GM21526 (cell line): ENCODE data around the gene JTB.
A peak's percentile ranks its signal among the peaks of the same experiment; 100 is the strongest.
"Not testable (repeated sequence)": the region's sequence is repeated elsewhere in the genome, so short reads cannot be mapped to it uniquely, and the experiment has no call there.

Experiments used
- ATAC-seq: cut with Tn5 transposase; IDR thresholded peaks from one replicate; pipeline ENCODE4 v1.9.1; 2021; ENCODE audit warnings: moderate library complexity; ENCODE audit not compliant: unreplicated experiment, low FRiP score

The JTB gene

DNA sequence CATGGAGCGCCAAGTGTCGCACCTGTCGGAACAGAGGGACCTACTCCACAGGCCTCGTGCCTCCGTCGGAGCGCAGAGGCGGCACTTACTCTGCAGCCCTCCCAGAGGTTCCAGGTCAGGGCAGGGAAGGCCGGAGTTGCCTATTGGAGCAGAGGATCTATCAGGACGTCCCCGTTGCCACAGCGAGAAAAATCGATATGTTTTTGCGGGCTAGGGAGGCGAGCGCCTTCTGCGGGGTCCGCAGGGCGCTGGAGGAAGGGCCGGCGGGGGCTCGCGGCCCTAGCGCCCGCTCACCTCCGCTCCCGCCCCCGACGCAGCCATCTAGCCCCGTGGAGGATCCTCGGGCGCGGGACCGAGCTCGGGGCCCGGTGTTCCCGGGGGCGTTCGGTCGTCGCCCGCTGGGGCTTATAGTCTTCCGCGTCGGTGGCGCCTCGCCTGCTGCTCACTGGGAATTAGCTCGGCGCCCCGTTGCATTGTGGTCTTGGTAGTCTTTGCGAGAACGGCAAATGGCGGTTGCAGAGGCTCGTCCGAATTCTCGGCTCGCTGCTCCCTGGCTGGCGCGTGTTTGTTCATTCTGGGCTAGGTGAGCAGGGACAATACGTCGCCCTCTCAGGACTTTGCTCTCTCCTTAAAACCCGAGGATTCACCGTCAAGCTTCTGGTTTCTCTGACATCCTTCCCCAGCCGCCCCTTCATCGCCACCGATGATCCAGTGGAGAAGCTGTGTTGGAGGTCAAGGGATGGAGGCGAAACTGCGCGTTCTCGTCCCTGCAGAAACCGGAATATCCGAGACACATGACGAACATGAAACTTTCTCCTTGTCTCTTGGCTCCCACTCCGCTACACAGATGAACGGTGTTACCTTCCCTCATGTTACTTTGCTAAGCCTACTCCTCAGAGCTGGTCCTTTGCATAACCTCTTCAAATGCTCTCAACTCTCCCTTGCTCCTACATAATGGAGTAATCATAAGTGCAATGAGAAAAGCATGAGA lies at the start of gene JTB:
JTB (minus strand) TSS at position 425 of the 991 bp plus-strand sequence; CDS start at position 3, 422 bp downstream.
- peak; percentile 66 for ATAC-seq

DNA sequence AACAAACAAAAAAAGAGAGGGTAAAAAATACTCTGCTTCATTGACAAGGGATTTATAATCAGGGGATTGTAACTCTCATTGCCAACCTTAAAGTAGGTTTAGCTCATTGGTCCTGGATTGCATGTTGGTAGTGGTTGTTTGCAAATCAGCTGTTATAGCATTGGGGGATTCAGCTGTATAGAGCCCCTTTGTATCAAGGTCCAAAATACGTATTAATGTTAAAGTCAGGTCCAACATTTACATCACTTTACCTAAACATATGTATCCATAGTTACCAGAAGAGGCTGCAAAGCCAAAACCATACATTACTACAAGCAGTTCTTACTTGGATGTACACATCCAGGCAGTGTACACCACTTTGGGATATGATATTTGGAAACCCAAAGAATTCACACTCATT lies 42.5 kb upstream of the JTB start:
- ATAC-seq, result no peak

- no peak for ATAC-seq
Measured at GRCh38 chr1:154019269-154019668, 41.8 kb upstream of the JTB start.

GRCh38 chr1:154014154-154014907 lies 36.9 kb upstream of the JTB start:
- ATAC-seq, result no peak

- ATAC-seq, result not testable (repeated sequence)
Measured at GRCh38 chr1:154012543-154012942, 35.1 kb upstream of the JTB start.

DNA sequence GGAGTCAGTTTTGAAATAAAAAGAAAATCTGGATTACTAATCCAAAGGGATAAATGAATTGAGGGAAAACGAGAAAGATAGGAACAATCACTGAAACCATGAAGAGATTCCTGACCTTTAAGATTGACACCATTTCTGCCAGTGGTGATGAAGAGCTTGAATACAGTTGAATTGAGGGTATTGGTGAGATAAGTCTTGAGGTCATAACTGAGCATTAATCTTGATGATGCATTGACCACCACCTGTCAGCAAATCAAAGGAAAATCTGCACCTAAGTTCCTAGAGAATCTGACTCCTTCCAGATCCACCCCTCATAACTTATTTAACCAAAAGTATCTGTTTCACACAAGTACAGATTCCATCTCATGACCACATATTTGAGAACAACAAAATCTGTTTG lies 34.7 kb upstream of the JTB start:
- ATAC-seq, result no peak

- ATAC-seq, result no peak
Measured at GRCh38 chr1:154006136-154006535, 28.7 kb upstream of the JTB start.

- ATAC-seq, result no peak
Measured at GRCh38 chr1:154000420-154000819, 22.9 kb upstream of the JTB start.

DNA sequence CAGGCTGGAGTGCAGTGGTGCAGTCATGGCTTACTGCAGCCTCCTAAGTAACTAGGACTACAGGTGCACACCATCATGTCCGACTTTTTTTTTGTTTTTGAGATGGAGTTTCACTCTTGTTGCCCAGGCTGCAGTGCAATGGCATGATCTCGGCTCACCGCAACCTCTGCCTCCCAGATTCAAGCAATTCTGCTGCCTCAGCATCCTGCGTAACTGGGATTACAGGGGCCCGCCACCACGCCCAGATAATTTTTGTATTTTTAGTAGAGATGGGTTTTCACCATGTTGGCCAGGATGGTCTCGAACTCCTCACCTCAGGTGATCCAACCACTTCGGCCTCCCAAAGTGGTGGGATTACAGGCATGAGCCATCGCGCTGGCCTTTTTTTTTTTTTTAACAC lies 19.4 kb upstream of the JTB start:
- ATAC-seq, result not testable (repeated sequence)

- ATAC-seq, result no peak
Measured at GRCh38 chr1:153995640-153996039, 18.2 kb upstream of the JTB start.

GRCh38 chr1:153995202-153995601 lies 17.7 kb upstream of the JTB start:
- ATAC-seq, result no peak

DNA sequence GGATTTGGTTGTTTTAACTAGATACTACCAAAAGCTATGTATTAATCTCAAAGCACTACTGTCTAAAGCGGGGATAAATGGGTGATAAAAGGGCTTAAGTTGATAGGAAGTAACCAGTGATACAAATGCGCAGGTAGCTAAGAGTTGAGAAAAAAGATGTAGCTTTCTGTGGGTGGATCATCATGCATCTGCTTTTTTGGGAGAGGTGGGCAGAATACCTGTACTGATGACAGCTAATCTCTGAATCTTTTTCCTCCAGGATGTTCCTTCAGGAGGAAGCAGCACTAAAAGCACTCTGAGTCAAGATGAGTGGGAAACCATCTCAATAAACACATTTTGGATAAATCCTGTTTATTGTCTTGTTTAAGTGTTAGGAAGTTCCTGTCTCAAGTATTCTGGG lies 14.3 kb upstream of the JTB start:
- no peak for ATAC-seq

DNA sequence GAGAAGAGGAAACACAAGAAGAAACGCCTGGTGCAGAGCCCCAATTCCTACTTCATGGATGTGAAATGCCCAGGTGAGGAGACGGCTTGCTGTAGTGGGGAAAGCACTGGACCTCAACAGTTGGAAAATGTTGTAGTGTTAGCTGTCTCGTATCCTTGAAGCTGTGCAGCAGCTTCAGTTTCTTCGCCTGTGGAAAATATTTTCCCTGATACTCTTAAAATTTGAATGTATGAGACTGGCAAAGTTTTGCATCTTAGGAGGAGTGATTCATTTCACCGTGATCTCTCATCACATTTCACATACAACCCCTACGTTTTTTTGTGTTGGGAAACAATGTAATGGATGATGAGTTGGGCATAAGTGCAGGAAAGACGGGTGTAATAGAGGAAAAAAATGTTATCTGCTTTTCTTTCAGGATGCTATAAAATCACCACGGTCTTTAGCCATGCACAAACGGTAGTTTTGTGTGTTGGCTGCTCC lies 13.7 kb upstream of the JTB start:
- no peak for ATAC-seq

GRCh38 chr1:153990468-153991150 lies 13.1 kb upstream of the JTB start, which contains the start of gene RPS27:
RPS27 (plus strand) TSS chr1:153990762; CDS start chr1:153990797, 35 bp downstream.
- peak; percentile 62 for ATAC-seq

DNA sequence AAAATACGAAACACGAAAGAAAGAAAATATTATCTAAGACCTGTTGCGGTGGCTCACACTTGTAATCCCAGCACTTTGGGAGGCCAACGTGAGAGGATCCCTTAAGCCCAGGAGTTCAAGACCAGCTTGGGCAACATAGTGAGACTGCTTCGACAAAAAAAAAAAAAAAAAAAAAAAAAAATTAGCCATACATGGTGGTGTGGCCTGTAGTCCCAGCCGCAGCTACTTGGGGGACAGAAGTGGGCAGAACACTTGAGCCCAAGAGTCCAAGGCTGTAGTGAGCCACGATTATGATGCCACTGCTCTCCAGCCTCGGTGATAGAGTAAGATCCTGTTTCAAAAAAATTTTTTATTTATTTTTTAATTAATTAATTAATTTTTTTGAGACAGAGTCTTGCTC lies 10.1 kb upstream of the JTB start:
- ATAC-seq, result no peak

DNA sequence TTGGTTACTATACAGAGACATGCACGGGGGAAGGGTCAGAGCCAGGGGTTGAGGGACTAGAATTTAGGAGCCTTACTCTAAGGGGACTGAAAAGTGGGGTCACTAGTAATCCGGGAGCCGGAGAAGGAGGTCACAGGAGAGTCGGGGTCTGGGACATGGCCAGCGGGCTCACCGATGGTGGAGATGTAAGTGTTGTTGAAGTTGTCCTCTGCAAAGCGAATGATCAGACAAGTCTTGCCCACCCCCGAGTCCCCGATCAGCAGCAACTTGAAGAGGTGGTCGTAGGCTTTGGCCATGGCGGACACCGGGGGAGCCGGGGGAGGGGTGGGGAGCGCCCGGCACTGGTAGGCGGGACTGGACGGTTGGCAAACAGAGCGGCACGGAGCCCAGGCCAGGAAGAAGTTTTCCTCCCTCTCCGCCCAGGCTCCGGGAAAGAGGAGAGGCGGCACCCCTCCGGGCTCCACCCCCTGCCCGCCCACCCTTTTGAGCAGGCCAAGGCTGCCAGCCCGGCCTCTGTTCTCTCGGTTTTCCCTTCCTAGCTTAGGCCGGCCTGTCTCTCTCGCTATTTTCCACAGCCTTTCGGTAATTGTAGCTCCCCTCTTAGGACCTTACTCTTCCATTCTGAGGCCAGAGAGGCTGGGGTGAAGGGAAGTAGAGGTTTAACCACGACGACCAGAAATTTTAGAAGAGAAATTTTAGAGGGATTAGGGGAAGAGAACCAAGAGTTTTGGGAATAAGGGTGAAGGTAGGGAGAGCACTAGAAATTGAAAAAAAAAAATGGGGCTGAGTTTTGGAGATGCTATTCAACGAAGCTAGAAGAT lies 8.7 kb upstream of the JTB start, which contains the start of gene RAB13:
RAB13 (minus strand) TSS at position 399 of the 821 bp plus-strand sequence; CDS start at position 296, 103 bp downstream.
- ATAC-seq, result no peak

DNA sequence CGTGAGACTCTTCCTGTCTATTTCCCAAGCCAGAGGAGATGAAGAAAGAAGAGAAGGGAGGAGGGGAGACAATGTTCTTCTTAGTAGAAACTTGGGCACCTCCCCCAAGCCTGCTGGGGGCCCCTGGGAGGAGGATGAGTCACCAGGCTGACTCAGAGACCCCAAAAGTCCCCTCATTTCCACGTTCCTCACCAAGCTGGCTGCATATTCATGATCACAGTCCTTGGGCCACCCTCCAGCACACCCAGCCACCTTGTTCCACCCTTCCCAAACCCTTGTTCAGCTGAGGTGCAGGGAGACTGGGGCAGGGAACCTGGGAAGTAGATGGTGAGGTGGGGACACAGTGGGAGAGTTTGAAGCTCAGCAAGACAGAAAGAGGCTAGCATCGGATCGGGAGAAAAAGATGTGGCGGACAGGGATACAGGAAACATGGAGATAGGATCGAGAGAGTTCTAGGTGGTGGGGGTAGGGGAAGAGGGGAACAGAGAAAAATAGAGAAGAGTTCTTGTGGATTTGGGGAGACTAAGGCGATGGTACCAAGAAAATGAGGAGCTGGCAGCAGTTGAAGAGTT lies 8.0 kb upstream of the JTB start:
- no peak for ATAC-seq

GRCh38 chr1:153984123-153984894 lies 6.8 kb upstream of the JTB start:
- no peak for ATAC-seq

- not testable (repeated sequence) for ATAC-seq
Measured at GRCh38 chr1:153981735-153982134, 4.3 kb upstream of the JTB start.
